PFSK-1 (cell line): ENCODE results near the gene GSDME.

Source experiments
- SIN3A ChIP-seq: IDR thresholded peaks from 2 replicates; pipeline ENCODE4 v1.6.1; 2012; ENCODE audit warnings: mild to moderate bottlenecking, low read length, moderate library complexity, borderline replicate concordance; ENCODE audit not compliant: insufficient read depth
- TAF1 ChIP-seq: IDR thresholded peaks from 2 replicates; pipeline ENCODE4 v1.6.1; 2012; ENCODE audit warnings: low read length, control low read depth, borderline replicate concordance; ENCODE audit not compliant: insufficient read depth

GRCh38 chr7:24760968-24761367 lies 3.7 kb upstream of the GSDME start:
- TF ChIP-seq TAF1 = no peak
- no peak for TF ChIP-seq SIN3A
